DND-41 (cell line): ENCODE data around the gene SMPD4.

Experiments
- ATAC-seq: fragments of 200-7000 bp; cut with Tn5 transposase; 3 replicates; pipeline ENCODE4 v1.9.1; 2021; ENCODE audit warnings: low read depth; ENCODE audit not compliant: insufficient read depth
- DNase-seq: peaks from one replicate; pipeline ENCODE4 v3.0.0-alpha.2; 2020
- H2AFZ ChIP-seq: 2 replicates; pipeline ENCODE4 v1.6.0; 2012; ENCODE audit warnings: low read depth, low read length
- H3K27ac ChIP-seq: 2 replicates; pipeline ENCODE4 v1.5.1; 2012; ENCODE audit warnings: low read length, inconsistent platforms
- H3K27me3 ChIP-seq: fragments of 200-600 bp; sonication (generic); 2 replicates; pipeline ENCODE4 v1.6.0; 2012; ENCODE audit warnings: low read length, mild to moderate bottlenecking, inconsistent platforms; ENCODE audit not compliant: insufficient read depth, poor library complexity
- H3K36me3 ChIP-seq: 2 replicates; pipeline ENCODE4 v1.5.1; 2012; ENCODE audit warnings: low read length, inconsistent platforms; ENCODE audit not compliant: insufficient read depth
- H3K4me1 ChIP-seq: 2 replicates; pipeline ENCODE4 v1.5.1; 2012; ENCODE audit warnings: mild to moderate bottlenecking, low read length; ENCODE audit not compliant: insufficient read depth
- H3K4me2 ChIP-seq: 2 replicates; pipeline ENCODE4 v1.6.0; 2012; ENCODE audit warnings: mild to moderate bottlenecking, moderate library complexity, low read length, inconsistent platforms; ENCODE audit not compliant: insufficient read depth
- H3K4me3 ChIP-seq, 2 experiments: fragments of 200-600 bp in 1 of 2; shearing (Covaris generic) in 1 of 2; 2 replicates each; pipeline ENCODE4 v1.5.1; 2012 to 2016; ENCODE audit warnings: inconsistent platforms in 2 of 2, low read length in 2 of 2, mild to moderate bottlenecking in 2 of 2, low read depth in 1 of 2, moderate library complexity in 1 of 2
- H3K79me2 ChIP-seq: 2 replicates; pipeline ENCODE4 v1.6.0; 2012; ENCODE audit warnings: low read length, inconsistent platforms; ENCODE audit not compliant: insufficient read depth
- H3K9ac ChIP-seq: 2 replicates; pipeline ENCODE4 v1.6.0; 2012; ENCODE audit warnings: low read depth, mild to moderate bottlenecking, inconsistent platforms, low read length, moderate library complexity
- H3K9me3 ChIP-seq: 2 replicates; pipeline ENCODE4 v1.5.1; 2012; ENCODE audit warnings: low read length, moderate library complexity, mild to moderate bottlenecking, inconsistent platforms; ENCODE audit not compliant: insufficient read depth, severe bottlenecking
- H4K20me1 ChIP-seq: 2 replicates; pipeline ENCODE4 v1.6.0; 2012; ENCODE audit warnings: low read length; ENCODE audit not compliant: insufficient read depth
- CTCF ChIP-seq: IDR thresholded peaks from 2 replicates; pipeline ENCODE4 v1.5.1; 2012; ENCODE audit warnings: borderline replicate concordance, low read length, moderate library complexity, mild to moderate bottlenecking; ENCODE audit not compliant: poor library complexity, severe bottlenecking; ENCODE audit errors: extremely low read depth
- EZH2 ChIP-seq: IDR thresholded peaks from 3 replicates; pipeline ENCODE4 v1.6.1; 2012; ENCODE audit warnings: borderline replicate concordance, low read depth, mild to moderate bottlenecking, moderate library complexity, low read length, inconsistent platforms; ENCODE audit not compliant: severe bottlenecking

Gene SMPD4

GRCh38 chr2:130186391-130186790 lies 5.0 kb upstream of the SMPD4 start:
- no peaks in the 10 kb centered on the region for H3K27me3 ChIP-seq
- DNase-seq (no peak), ATAC-seq (no peak)
- H3K79me2 ChIP-seq: peaks cover 49% of the 10 kb centered on the region
- no peak overlapping the region for H2AFZ ChIP-seq
- peaks cover 44% of the 10 kb centered on the region for H4K20me1 ChIP-seq
- no peak overlapping the region for H3K4me2 ChIP-seq
- H3K9me3 ChIP-seq: no peaks in the 10 kb centered on the region
- H3K36me3 ChIP-seq: peaks cover 48% of the 10 kb centered on the region
- no peak overlapping the region for H3K27ac ChIP-seq
- H3K9ac ChIP-seq: no peak overlapping the region
- TF ChIP-seq CTCF (no peak), EZH2 (no peak)
- H3K4me1 ChIP-seq: peaks cover 18% of the 10 kb centered on the region
- H3K4me3 ChIP-seq: no peak overlapping the region

- Histone ChIP-seq H3K4me1 (peaks cover 18% of the 10 kb centered on the region), H2AFZ (no peak overlapping the region), H3K4me2 (no peak overlapping the region), H3K27ac (no peak overlapping the region), H3K79me2 (peaks cover 54% of the 10 kb centered on the region), H3K27me3 (no peaks in the 10 kb centered on the region), H3K9me3 (no peaks in the 10 kb centered on the region), H3K4me3 (no peak overlapping the region), H4K20me1 (peaks cover 47% of the 10 kb centered on the region), H3K36me3 (peaks cover 51% of the 10 kb centered on the region), H3K9ac (no peak overlapping the region)
- DNase-seq (no peak), ATAC-seq (no peak)
- TF ChIP-seq CTCF (no peak), EZH2 (no peak)
These were observed 4.5 kb upstream of the SMPD4 start for GRCh38 chr2:130185896-130186295.

GRCh38 chr2:130185436-130185835 lies 4.0 kb upstream of the SMPD4 start:
- Histone ChIP-seq H3K36me3 (peaks cover 51% of the 10 kb centered on the region), H3K27ac (no peak overlapping the region), H3K79me2 (peaks cover 59% of the 10 kb centered on the region), H3K4me1 (peaks cover 21% of the 10 kb centered on the region), H3K4me2 (no peak overlapping the region), H4K20me1 (peaks cover 48% of the 10 kb centered on the region), H3K27me3 (no peaks in the 10 kb centered on the region), H2AFZ (no peak overlapping the region), H3K9ac (no peak overlapping the region), H3K4me3 (no peak overlapping the region), H3K9me3 (no peaks in the 10 kb centered on the region)
- no peak for ATAC-seq
- no peak for TF ChIP-seq CTCF
- TF ChIP-seq EZH2: no peak
- DNase-seq: no peak
